IPS-NIHi11 (cell line): ENCODE results near the gene CYP2U1.
"Not testable (repeated sequence)": the region's sequence is repeated elsewhere in the genome, so short reads cannot be mapped to it uniquely, and the experiment has no call there.

Experiments used
- DNase-seq: peaks from one replicate; pipeline ENCODE4 v3.0.0; 2012; ENCODE audit warnings: mixed read lengths, low spot score

The CYP2U1 gene

GRCh38 chr4:107930821-107931774, at the start of gene CYP2U1:
Gene CYP2U1, plus strand, starts transcription at chr4:107931549. Its CDS starts 95 bp downstream, at chr4:107931644.
- DNase-seq, result peak; percentile 95

- DNase-seq, result no peak
Measured at GRCh38 chr4:107885865-107886264, 45.5 kb upstream of the CYP2U1 start.

- DNase-seq, result no peak
Measured at GRCh38 chr4:107888237-107888636, 43.1 kb upstream of the CYP2U1 start.

GRCh38 chr4:107890779-107891178, 40.6 kb upstream of the CYP2U1 start:
- no peak for DNase-seq

- no peak for DNase-seq
Measured at GRCh38 chr4:107891299-107891698, 40.0 kb upstream of the CYP2U1 start.

GRCh38 chr4:107893171-107894137, 37.9 kb upstream of the CYP2U1 start:
- DNase-seq, result no peak

GRCh38 chr4:107894138-107894603, 37.2 kb upstream of the CYP2U1 start:
- DNase-seq, result no peak

GRCh38 chr4:107896158-107896645, 35.1 kb upstream of the CYP2U1 start:
- no peak for DNase-seq

- no peak for DNase-seq
Measured at GRCh38 chr4:107896646-107897045, 34.7 kb upstream of the CYP2U1 start.

- DNase-seq, result no peak
Measured at GRCh38 chr4:107897823-107898222, 33.5 kb upstream of the CYP2U1 start.

- no peak for DNase-seq
Measured at GRCh38 chr4:107900067-107900466, 31.3 kb upstream of the CYP2U1 start.

- no peak for DNase-seq
Measured at GRCh38 chr4:107900508-107900907, 30.8 kb upstream of the CYP2U1 start.

- no peak for DNase-seq
Measured at GRCh38 chr4:107901213-107901934, 30.0 kb upstream of the CYP2U1 start.

- DNase-seq, result no peak
Measured at GRCh38 chr4:107902715-107903114, 28.6 kb upstream of the CYP2U1 start.

- DNase-seq, result not testable (repeated sequence)
Measured at GRCh38 chr4:107905082-107905481, 26.3 kb upstream of the CYP2U1 start.

GRCh38 chr4:107906458-107907100, 24.8 kb upstream of the CYP2U1 start:
- no peak for DNase-seq

GRCh38 chr4:107908377-107908776, 23.0 kb upstream of the CYP2U1 start:
- DNase-seq, result no peak

- DNase-seq, result peak; percentile 49
Measured at GRCh38 chr4:107913283-107913899, 18.0 kb upstream of the CYP2U1 start.

- no peak for DNase-seq
Measured at GRCh38 chr4:107915220-107915619, 16.1 kb upstream of the CYP2U1 start.

- DNase-seq, result no peak
Measured at GRCh38 chr4:107916623-107917022, 14.7 kb upstream of the CYP2U1 start.

- DNase-seq, result no peak
Measured at GRCh38 chr4:107917500-107917899, 13.8 kb upstream of the CYP2U1 start.
